SIG-M5 treated with dmso at 0.1 percent for 504 hours (cell line): ENCODE measurements around the gene GRM3.
A peak's percentile ranks its signal among the peaks of the same experiment; 100 is the strongest.

Source experiments
- DNase-seq: peaks from one replicate; lab custom pipeline; 2025; ENCODE audit not compliant: unreplicated experiment; lab: John Stamatoyannopoulos, UW

Gene GRM3

GRCh38 chr7:86784765-86785164, 141.1 kb downstream of the GRM3 start:
- no peak for DNase-seq

- DNase-seq, result peak; percentile 1
These were observed 141.9 kb downstream of the GRM3 start for GRCh38 chr7:86785641-86786040.

GRCh38 chr7:86786376-86786775, 142.7 kb downstream of the GRM3 start:
- no peak for DNase-seq

- no peak for DNase-seq
These were observed 145.2 kb downstream of the GRM3 start for GRCh38 chr7:86788948-86789347.

GRCh38 chr7:86790383-86790782, 146.7 kb downstream of the GRM3 start:
- no peak for DNase-seq

GRCh38 chr7:86792260-86792659, 148.6 kb downstream of the GRM3 start:
- no peak for DNase-seq

- DNase-seq, result no peak
These were observed 149.4 kb downstream of the GRM3 start for GRCh38 chr7:86793136-86793535.

GRCh38 chr7:86814661-86815379, 171.1 kb downstream of the GRM3 start:
- peak; percentile 7 for DNase-seq

GRCh38 chr7:86815556-86815955, 171.8 kb downstream of the GRM3 start:
- DNase-seq, result no peak

- no peak for DNase-seq
These were observed 175.2 kb downstream of the GRM3 start for GRCh38 chr7:86818903-86819302.

- no peak for DNase-seq
These were observed 180.1 kb downstream of the GRM3 start for GRCh38 chr7:86823769-86824168.

GRCh38 chr7:86825264-86825663, 181.6 kb downstream of the GRM3 start:
- no peak for DNase-seq

- DNase-seq, result no peak
These were observed 183.2 kb downstream of the GRM3 start for GRCh38 chr7:86826948-86827347.

- no peak for DNase-seq
These were observed 189.7 kb downstream of the GRM3 start for GRCh38 chr7:86833360-86833759.

- no peak for DNase-seq
These were observed 193.5 kb downstream of the GRM3 start for GRCh38 chr7:86837235-86837634.

- no peak for DNase-seq
These were observed 200.9 kb downstream of the GRM3 start for GRCh38 chr7:86844608-86845007.

GRCh38 chr7:86846494-86847190, 202.9 kb downstream of the GRM3 start:
- peak; percentile 75 for DNase-seq

GRCh38 chr7:86848226-86848625, 204.5 kb downstream of the GRM3 start:
- DNase-seq, result no peak

GRCh38 chr7:86851566-86851965, 207.9 kb downstream of the GRM3 start:
- DNase-seq, result no peak

- DNase-seq, result no peak
These were observed 219.7 kb downstream of the GRM3 start for GRCh38 chr7:86863452-86863851.

- DNase-seq, result no peak
These were observed 223.6 kb downstream of the GRM3 start for GRCh38 chr7:86867163-86867762.

- no peak for DNase-seq
These were observed 232.4 kb downstream of the GRM3 start for GRCh38 chr7:86876146-86876545.
